SK-N-SH treated with all-trans-retinoic acid at 6 μM for 48 hours (cell line): ENCODE measurements around the gene GPR161.

Experiments used
- ATAC-seq: fragments of 200-7000 bp; cut with Tn5 transposase; 3 replicates; pipeline ENCODE4 v1.9.1; 2020; ENCODE audit warnings: mild to moderate bottlenecking, moderate library complexity
- ARNTL ChIP-seq: fragments of 450-650 bp; formaldehyde crosslinking; IDR thresholded peaks from 2 replicates; pipeline ENCODE4 v1.5.0; 2020; ENCODE audit warnings: low read depth, mild to moderate bottlenecking, moderate library complexity, borderline replicate concordance
- BACH2 ChIP-seq: fragments of 250-450 bp; sonication (Bioruptor Pico); IDR thresholded peaks from 2 replicates; pipeline ENCODE4 v1.9.0; 2021; ENCODE audit warnings: mild to moderate bottlenecking, borderline replicate concordance
- CREB5 ChIP-seq: fragments of 250-450 bp; sonication (Bioruptor Pico); IDR thresholded peaks from 2 replicates; pipeline ENCODE4 v1.5.1; 2020; ENCODE audit warnings: low read depth, mild to moderate bottlenecking, moderate library complexity
- CSDC2 ChIP-seq: fragments of 250-450 bp; sonication (Bioruptor Pico); IDR thresholded peaks from 2 replicates; pipeline ENCODE4 v1.5.0; 2020; ENCODE audit warnings: mild to moderate bottlenecking, moderate library complexity
- CSRNP3 ChIP-seq: fragments of 250-450 bp; sonication (Bioruptor Pico); IDR thresholded peaks from 2 replicates; pipeline ENCODE4 v1.5.1; 2021; ENCODE audit warnings: mild to moderate bottlenecking, moderate library complexity
- ESRRG ChIP-seq: fragments of 250-450 bp; sonication (Bioruptor Pico); IDR thresholded peaks from 2 replicates; pipeline ENCODE4 v1.6.1; 2021; ENCODE audit warnings: mild to moderate bottlenecking
- GLIS3 ChIP-seq: fragments of 250-450 bp; sonication (Bioruptor Pico); IDR thresholded peaks from 2 replicates; pipeline ENCODE4 v1.5.0; 2020; ENCODE audit warnings: mild to moderate bottlenecking, moderate library complexity
- ISL1 ChIP-seq: fragments of 250-450 bp; sonication (Bioruptor Pico); IDR thresholded peaks from 2 replicates; pipeline ENCODE4 v2.1.2; 2022; ENCODE audit warnings: mild to moderate bottlenecking, moderate library complexity
- OSR1 ChIP-seq: fragments of 250-450 bp; sonication (Bioruptor Pico); IDR thresholded peaks from 2 replicates; pipeline ENCODE4 v1.8.0; 2022; ENCODE audit warnings: moderate library complexity, mild to moderate bottlenecking, inconsistent platforms
- PPARA ChIP-seq: fragments of 250-450 bp; sonication (Bioruptor Pico); IDR thresholded peaks from 2 replicates; pipeline ENCODE4 v1.5.0; 2020; ENCODE audit warnings: mild to moderate bottlenecking, borderline replicate concordance
- TCF4 ChIP-seq: fragments of 250-450 bp; sonication (Bioruptor Pico); IDR thresholded peaks from 2 replicates; pipeline ENCODE4 v1.8.0; 2021; ENCODE audit warnings: mild to moderate bottlenecking, moderate library complexity, borderline replicate concordance
- TOX ChIP-seq: fragments of 250-450 bp; sonication (Bioruptor Pico); IDR thresholded peaks from 2 replicates; pipeline ENCODE4 v1.8.0; 2021; ENCODE audit warnings: mild to moderate bottlenecking, moderate library complexity, borderline replicate concordance
- ZC3H10 ChIP-seq: fragments of 250-450 bp; sonication (Bioruptor Pico); IDR thresholded peaks from 2 replicates; pipeline ENCODE4 v1.5.1; 2021; ENCODE audit warnings: mild to moderate bottlenecking, moderate library complexity
- ZFP3 ChIP-seq: fragments of 250-450 bp; sonication (Bioruptor Pico); IDR thresholded peaks from 2 replicates; pipeline ENCODE4 v1.5.0; 2020; ENCODE audit warnings: mild to moderate bottlenecking, moderate library complexity
- ZFP30 ChIP-seq: fragments of 450-650 bp; formaldehyde crosslinking; IDR thresholded peaks from 2 replicates; pipeline ENCODE4 v1.5.0; 2022; ENCODE audit warnings: mild to moderate bottlenecking, moderate library complexity
- ZNF70 ChIP-seq: fragments of 450-650 bp; formaldehyde crosslinking; IDR thresholded peaks from 2 replicates; pipeline ENCODE4 v1.5.0; 2020; ENCODE audit warnings: mild to moderate bottlenecking, moderate library complexity
- ZNF8 ChIP-seq: fragments of 450-650 bp; formaldehyde crosslinking; IDR thresholded peaks from 2 replicates; pipeline ENCODE4 v1.5.0; 2020; ENCODE audit warnings: mild to moderate bottlenecking, moderate library complexity
- TF ChIP-seq, protein P1 (sequence below): fragments of 250-450 bp; sonication (Bioruptor Pico); IDR thresholded peaks from 2 replicates; pipeline ENCODE4 v1.8.0; 2020; ENCODE audit warnings: mild to moderate bottlenecking, moderate library complexity, borderline replicate concordance
- TF ChIP-seq, protein P2 (sequence below): fragments of 250-450 bp; sonication (Bioruptor Pico); IDR thresholded peaks from 2 replicates; pipeline ENCODE4 v1.5.0; 2020; ENCODE audit warnings: mild to moderate bottlenecking, moderate library complexity

The GPR161 gene

DNA sequence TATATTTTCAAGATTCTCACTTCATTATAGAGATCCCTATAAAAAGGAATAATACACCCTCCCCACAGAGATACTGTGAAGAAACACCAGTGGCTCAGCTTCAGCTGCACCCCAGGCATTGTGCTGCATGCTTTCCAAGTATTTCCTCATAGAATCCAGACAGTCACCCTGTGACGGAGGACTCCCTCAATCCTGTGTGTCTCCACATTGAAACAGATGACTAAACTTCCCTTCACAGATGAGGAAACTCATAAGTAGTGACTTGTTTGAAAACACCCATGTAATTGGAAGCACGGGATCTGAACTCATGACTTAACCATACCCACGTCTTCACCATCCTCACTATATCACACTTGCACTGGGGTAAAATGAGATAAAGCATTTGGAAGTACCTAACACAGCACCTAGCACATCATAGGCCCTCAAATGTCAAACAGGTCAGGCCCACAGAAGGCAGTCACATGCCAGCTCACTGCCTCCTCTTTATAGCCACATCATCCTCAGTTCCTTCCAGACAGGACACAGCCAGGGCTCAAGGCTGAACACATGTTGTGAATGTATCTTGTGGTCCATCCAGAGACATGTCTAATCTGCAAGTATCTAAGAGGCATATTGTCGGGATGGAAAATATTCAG is 55.2 kb downstream of the GPR161 start (continued):
- TF ChIP-seq CREB5 (CRISPR knock-in tag) (no peak), ZNF8 (no peak), ISL1 (CRISPR knock-in tag) (no peak), TOX (no peak), PPARA (CRISPR knock-in tag) (no peak)

DNA sequence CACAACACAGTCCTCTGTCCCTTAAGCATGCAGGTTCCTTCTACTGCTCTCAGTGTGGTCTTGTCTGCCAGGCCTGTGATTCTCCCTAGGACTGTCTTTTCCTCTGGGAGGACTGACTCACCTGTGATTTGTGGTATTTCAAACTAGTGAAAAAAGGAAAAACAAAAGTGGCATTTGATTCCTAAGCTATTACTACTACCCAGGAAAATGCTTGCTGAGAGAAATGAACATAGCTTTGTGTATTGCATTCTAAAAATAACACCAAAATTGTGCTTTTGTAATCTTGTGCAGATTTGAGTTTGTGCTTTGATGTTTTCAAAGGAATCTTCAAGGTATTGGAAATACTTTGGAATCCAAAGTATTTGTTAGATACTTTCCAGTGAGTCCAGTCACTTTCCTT is 57.0 kb downstream of the GPR161 start:
- ATAC-seq, result peak; percentile 33; the same call in 2 of the 3 replicates
- TF ChIP-seq, protein P1, sequence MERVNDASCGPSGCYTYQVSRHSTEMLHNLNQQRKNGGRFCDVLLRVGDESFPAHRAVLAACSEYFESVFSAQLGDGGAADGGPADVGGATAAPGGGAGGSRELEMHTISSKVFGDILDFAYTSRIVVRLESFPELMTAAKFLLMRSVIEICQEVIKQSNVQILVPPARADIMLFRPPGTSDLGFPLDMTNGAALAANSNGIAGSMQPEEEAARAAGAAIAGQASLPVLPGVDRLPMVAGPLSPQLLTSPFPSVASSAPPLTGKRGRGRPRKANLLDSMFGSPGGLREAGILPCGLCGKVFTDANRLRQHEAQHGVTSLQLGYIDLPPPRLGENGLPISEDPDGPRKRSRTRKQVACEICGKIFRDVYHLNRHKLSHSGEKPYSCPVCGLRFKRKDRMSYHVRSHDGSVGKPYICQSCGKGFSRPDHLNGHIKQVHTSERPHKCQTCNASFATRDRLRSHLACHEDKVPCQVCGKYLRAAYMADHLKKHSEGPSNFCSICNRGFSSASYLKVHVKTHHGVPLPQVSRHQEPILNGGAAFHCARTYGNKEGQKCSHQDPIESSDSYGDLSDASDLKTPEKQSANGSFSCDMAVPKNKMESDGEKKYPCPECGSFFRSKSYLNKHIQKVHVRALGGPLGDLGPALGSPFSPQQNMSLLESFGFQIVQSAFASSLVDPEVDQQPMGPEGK, result no peak
- TF ChIP-seq OSR1 (CRISPR knock-in tag) (no peak), PPARA (CRISPR knock-in tag) (no peak), CSRNP3 (CRISPR knock-in tag) (no peak), TOX (no peak), ARNTL (no peak), CSDC2 (CRISPR knock-in tag) (no peak)
- TF ChIP-seq, protein P2, sequence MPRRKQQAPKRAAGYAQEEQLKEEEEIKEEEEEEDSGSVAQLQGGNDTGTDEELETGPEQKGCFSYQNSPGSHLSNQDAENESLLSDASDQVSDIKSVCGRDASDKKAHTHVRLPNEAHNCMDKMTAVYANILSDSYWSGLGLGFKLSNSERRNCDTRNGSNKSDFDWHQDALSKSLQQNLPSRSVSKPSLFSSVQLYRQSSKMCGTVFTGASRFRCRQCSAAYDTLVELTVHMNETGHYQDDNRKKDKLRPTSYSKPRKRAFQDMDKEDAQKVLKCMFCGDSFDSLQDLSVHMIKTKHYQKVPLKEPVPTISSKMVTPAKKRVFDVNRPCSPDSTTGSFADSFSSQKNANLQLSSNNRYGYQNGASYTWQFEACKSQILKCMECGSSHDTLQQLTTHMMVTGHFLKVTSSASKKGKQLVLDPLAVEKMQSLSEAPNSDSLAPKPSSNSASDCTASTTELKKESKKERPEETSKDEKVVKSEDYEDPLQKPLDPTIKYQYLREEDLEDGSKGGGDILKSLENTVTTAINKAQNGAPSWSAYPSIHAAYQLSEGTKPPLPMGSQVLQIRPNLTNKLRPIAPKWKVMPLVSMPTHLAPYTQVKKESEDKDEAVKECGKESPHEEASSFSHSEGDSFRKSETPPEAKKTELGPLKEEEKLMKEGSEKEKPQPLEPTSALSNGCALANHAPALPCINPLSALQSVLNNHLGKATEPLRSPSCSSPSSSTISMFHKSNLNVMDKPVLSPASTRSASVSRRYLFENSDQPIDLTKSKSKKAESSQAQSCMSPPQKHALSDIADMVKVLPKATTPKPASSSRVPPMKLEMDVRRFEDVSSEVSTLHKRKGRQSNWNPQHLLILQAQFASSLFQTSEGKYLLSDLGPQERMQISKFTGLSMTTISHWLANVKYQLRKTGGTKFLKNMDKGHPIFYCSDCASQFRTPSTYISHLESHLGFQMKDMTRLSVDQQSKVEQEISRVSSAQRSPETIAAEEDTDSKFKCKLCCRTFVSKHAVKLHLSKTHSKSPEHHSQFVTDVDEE, result no peak

DNA sequence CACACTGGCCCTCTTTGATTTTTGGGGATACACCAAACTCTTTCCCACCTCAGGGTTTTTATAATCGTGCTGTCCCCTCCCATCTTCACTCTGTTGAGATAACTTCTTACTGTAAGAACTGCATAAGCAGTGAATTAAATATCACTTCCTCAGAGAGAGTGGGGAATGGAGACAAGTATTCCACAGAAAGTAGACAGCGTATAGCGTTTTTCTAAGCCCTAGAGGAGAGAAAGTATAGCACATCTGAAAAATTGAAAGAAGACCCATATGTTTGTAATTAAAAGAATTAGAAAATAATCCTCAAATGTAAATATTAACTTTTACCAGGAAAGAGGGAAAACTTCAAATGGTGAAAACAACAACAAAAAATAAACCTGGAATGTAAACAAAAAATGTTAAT is 67.3 kb downstream of the GPR161 start:
- no peak for ATAC-seq
- TF ChIP-seq PPARA (CRISPR knock-in tag), result no peak
- TF ChIP-seq CSDC2 (CRISPR knock-in tag), result no peak
- TF ChIP-seq CSRNP3 (CRISPR knock-in tag), result no peak
- no peak for TF ChIP-seq ZC3H10 (CRISPR knock-in tag)
- TF ChIP-seq CREB5 (CRISPR knock-in tag), result no peak
- TF ChIP-seq ARNTL, result no peak
- TF ChIP-seq ZNF8, result no peak

DNA sequence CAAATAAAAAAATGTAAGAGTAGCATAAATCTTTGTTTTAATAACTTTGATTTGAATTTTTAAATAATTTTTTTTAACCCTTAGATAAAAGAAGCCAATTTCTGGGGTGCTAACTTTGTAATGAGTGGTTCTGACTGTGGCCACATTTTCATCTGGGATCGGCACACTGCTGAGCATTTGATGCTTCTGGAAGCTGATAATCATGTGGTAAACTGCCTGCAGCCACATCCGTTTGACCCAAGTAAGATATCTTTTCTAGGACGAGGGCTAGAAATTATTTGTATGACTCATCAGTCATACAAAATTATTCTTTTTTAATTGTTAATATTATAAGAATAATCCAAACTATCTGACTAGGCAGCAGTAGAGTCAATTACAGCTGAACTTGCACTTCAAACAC is 71.2 kb downstream of the GPR161 start:
- TF ChIP-seq ESRRG (CRISPR knock-in tag), result no peak
- TF ChIP-seq ZNF70 (CRISPR knock-in tag), result no peak
- no peak for TF ChIP-seq ZFP3
- no peak for TF ChIP-seq BACH2 (CRISPR knock-in tag)
- TF ChIP-seq, protein P2, result no peak
- no peak for TF ChIP-seq GLIS3 (CRISPR knock-in tag)
- TF ChIP-seq ZFP30, result no peak
- no peak for TF ChIP-seq CSRNP3 (CRISPR knock-in tag)
- no peak for TF ChIP-seq TCF4 (CRISPR knock-in tag)
- ATAC-seq, result no peak
